Epithelial cell of esophagus (primary cell): ENCODE measurements around the gene FRMPD2.

Source experiments
- DNase-seq: peaks from one replicate; pipeline ENCODE4 v3.0.0; 2010; ENCODE audit warnings: low read depth
- H3K4me3 ChIP-seq: 2 replicates; pipeline ENCODE4 v1.5.1; 2011; ENCODE audit warnings: mild to moderate bottlenecking, low read length, control low read depth
- TF ChIP-seq, protein P1 (sequence below): IDR thresholded peaks from 2 replicates; pipeline ENCODE4 v1.5.1; 2011; ENCODE audit warnings: low read depth, mild to moderate bottlenecking, low read length, control low read depth, inconsistent platforms; ENCODE audit not compliant: insufficient read depth; ENCODE audit errors: missing control alignments

FRMPD2 gene, protein sequence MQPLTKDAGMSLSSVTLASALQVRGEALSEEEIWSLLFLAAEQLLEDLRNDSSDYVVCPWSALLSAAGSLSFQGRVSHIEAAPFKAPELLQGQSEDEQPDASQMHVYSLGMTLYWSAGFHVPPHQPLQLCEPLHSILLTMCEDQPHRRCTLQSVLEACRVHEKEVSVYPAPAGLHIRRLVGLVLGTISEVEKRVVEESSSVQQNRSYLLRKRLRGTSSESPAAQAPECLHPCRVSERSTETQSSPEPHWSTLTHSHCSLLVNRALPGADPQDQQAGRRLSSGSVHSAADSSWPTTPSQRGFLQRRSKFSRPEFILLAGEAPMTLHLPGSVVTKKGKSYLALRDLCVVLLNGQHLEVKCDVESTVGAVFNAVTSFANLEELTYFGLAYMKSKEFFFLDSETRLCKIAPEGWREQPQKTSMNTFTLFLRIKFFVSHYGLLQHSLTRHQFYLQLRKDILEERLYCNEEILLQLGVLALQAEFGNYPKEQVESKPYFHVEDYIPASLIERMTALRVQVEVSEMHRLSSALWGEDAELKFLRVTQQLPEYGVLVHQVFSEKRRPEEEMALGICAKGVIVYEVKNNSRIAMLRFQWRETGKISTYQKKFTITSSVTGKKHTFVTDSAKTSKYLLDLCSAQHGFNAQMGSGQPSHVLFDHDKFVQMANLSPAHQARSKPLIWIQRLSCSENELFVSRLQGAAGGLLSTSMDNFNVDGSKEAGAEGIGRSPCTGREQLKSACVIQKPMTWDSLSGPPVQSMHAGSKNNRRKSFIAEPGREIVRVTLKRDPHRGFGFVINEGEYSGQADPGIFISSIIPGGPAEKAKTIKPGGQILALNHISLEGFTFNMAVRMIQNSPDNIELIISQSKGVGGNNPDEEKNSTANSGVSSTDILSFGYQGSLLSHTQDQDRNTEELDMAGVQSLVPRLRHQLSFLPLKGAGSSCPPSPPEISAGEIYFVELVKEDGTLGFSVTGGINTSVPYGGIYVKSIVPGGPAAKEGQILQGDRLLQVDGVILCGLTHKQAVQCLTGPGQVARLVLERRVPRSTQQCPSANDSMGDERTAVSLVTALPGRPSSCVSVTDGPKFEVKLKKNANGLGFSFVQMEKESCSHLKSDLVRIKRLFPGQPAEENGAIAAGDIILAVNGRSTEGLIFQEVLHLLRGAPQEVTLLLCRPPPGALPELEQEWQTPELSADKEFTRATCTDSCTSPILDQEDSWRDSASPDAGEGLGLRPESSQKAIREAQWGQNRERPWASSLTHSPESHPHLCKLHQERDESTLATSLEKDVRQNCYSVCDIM (N-terminal part only)

DNA sequence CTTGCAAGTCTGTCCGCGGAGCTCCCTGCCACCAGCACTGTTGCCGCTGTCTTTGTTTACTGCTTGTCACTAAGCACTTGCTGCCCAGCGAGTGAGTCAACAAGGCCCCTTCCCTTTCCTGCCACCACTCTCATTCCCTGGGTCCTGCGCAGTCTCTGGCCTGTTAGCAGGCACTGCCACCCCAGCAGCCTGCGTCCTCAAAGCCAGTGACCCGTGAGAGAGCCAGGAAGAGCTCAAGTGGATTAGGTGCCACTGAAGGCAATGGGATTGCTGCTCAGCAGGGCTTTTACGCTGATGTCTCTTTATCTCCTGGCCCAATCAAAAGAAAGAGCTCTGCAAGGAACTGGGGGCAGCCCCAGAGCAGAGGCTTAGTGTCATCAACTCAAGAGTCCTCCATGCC, at the start of gene FRMPD2:
Gene FRMPD2, minus strand, starts transcription at position 61 of the 400 bp plus-strand sequence. CDS start 129 bp downstream, outside the sequence.
- no peak for DNase-seq
- no peak within 1 kb of the TSS for H3K4me3 ChIP-seq
- TF ChIP-seq, protein P1, sequence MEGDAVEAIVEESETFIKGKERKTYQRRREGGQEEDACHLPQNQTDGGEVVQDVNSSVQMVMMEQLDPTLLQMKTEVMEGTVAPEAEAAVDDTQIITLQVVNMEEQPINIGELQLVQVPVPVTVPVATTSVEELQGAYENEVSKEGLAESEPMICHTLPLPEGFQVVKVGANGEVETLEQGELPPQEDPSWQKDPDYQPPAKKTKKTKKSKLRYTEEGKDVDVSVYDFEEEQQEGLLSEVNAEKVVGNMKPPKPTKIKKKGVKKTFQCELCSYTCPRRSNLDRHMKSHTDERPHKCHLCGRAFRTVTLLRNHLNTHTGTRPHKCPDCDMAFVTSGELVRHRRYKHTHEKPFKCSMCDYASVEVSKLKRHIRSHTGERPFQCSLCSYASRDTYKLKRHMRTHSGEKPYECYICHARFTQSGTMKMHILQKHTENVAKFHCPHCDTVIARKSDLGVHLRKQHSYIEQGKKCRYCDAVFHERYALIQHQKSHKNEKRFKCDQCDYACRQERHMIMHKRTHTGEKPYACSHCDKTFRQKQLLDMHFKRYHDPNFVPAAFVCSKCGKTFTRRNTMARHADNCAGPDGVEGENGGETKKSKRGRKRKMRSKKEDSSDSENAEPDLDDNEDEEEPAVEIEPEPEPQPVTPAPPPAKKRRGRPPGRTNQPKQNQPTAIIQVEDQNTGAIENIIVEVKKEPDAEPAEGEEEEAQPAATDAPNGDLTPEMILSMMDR = no peak

DNA sequence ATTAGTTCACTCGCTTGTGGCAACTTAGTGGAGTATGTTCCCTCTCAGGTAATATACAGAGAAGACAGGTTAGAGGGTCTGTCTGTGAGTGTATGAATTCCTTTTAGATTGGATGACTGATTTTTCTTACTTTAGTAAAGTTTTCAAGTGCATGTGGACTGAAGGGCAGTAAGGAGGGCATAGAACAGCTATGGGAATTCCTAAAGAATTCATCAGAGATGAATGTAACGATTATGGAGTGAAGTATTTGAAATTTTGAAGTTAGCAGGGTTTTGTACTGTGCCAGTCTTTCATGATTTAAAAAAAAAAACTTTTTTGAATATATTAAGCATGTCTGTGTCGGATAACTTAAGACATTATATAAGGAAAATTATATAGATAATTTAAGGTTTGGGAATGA, 47.5 kb upstream of the FRMPD2 start:
- no peak for DNase-seq
- H3K4me3 ChIP-seq = no peak overlapping the region
- TF ChIP-seq, protein P1 = no peak

DNA sequence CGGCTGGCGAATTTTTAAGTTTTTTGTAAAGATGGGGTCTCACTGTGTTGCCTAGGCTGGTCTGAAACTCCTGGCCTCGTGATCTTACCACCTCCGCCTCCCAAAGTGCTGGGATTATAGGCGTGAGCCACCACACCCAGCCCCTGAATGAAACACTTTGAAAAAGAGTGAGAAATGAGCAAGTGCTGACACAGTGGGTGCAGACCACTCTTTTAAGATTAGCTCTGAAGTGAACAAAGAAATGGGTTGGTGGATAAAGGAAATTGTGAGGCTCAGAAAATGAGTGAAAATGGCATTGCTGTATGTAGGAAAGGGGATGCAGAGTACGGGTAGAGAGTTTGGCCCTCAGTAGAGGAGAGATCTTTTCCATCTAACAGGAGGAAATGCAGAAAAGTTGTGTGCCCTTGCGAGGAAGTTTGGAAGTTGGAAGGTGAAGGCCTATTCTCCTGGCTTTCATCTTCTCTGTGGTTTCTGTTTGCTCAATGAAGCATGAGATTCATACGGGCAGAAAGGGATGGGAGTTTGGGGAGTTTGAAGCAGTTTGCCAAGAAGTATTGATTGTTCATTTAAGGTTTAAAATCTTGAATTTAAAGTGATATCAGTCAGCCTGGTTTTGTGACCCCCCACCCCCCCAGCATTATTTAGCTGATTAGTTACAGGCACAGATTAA, 43.0 kb upstream of the FRMPD2 start:
- no peak for DNase-seq
- H3K4me3 ChIP-seq = no peak overlapping the region
- TF ChIP-seq, protein P1 = no peak

DNA sequence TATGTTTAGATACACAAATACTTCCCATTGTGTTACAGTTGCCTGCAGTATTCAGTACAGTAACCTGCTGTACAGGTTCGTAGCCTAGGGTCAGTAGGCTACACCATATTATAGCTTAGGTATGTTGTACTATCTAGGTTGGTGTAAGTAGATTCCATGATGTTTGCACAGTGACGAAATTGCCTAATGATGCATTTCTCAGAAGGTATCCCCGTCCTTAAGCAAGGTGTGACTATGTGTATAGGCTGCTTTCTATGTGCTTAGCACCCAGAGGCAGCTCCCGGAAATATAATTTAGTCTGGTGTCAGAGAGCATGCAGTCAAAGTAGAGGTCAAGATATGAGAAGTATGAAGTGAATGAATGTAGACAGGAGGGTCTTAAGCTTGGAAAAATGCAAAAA, 41.7 kb upstream of the FRMPD2 start:
- peak; percentile 77 for DNase-seq
- H3K4me3 ChIP-seq = no peak overlapping the region
- TF ChIP-seq, protein P1 = no peak

DNA sequence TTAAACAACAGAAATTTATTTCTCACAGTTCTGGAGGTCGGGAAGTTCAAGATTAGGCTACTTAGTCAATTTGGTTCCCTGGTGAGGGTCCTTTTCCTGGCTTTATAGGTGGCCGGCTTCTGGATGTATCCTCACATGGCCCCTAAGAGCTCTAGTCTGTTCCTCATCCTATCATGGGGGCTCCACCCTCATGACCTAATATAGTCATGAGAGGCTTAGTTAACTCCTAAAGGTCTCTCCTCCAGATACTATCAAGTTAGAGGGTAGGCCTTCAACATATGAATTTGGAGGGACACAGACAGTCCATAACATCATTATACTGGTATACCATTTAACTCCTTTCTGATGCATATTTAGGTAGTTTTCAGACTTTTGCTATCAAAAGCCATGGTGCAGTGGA, 39.6 kb upstream of the FRMPD2 start:
- TF ChIP-seq, protein P1 = no peak
- DNase-seq = no peak
- no peak overlapping the region for H3K4me3 ChIP-seq

DNA sequence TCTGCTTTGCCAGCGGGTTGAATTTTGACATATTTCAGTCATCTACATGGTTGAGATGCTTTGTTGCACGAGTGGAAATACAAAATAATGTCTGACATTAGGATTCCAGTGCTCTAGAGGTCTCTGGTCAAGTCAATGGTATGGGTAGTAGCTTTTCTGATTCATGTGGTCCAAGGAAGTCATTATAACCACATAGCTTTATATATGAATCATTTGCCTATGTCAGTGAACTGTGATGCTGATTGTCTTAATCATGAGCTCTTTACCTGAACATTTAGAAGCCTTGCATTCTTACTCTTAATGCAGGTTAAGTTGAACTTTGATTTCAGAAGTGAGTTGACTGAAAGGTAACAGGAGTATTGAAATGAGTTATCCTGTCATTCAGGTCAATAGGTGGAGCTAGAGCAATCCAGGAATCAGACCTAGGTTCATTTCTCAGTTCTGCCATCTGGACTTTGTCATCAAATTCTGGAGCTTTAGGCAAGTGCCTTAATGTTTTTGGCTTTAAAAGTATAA, 35.3 kb upstream of the FRMPD2 start:
- peak; percentile 65 for DNase-seq
- TF ChIP-seq, protein P1 = peak; percentile 33

More for the DNA sequence above, 35.3 kb upstream of the FRMPD2 start:
- H3K4me3 ChIP-seq = no peak overlapping the region
